ENCODE data around the gene RPS17.

The RPS17 gene

DNA sequence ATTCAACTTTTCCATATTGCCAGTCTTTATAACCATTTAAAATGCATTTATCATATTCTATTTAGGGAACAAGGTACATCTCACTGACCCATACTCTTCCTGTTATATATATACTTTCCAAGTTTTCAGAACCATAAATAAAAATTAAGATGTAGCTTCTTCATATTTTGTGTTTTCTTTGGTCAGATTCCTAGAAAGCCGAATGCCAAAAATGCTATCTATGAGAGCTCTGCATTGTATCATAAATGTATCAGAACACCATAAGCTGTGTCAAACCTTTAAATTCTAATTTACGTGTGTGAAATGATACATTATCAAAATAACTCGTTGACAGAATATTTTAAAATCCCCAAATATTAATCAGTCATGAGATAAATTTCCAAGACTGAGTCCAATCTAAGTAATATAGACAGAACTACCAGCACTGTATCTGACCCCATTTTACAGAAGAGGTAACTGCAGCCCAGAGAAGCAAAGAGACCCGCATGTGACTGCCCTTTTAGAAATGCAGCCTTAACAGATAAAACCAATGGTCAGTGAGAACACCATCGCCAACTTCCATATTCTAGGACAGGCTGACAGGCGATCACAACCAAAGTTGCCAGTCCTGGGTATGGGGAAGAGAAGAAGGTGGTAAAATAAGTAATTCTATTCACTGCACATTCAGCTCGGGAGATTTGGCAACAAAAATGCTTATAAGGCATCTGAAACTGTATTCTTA is 16.2 kb upstream of the RPS17 start:
- no peak overlapping the region for H3K27ac ChIP-seq
- H3K36me3 ChIP-seq (ENCODE audit: control insufficient read depth, insufficient read depth, low read length) = no peaks in the 10 kb centered on the region
- no peak overlapping the region for H3K4me3 ChIP-seq (ENCODE audit: low read depth, low read length)
- no peak overlapping the region for H3K4me2 ChIP-seq (ENCODE audit: low read length)
- no peaks in the 10 kb centered on the region for H3K9me3 ChIP-seq (ENCODE audit: control insufficient read depth, low read length)
- H3K9ac ChIP-seq = no peak overlapping the region
- no peaks in the 10 kb centered on the region for H3K4me1 ChIP-seq
- no peaks in the 10 kb centered on the region for H3K27me3 ChIP-seq (ENCODE audit: control insufficient read depth, insufficient read depth, low read length)
- TF ChIP-seq, protein P1, sequence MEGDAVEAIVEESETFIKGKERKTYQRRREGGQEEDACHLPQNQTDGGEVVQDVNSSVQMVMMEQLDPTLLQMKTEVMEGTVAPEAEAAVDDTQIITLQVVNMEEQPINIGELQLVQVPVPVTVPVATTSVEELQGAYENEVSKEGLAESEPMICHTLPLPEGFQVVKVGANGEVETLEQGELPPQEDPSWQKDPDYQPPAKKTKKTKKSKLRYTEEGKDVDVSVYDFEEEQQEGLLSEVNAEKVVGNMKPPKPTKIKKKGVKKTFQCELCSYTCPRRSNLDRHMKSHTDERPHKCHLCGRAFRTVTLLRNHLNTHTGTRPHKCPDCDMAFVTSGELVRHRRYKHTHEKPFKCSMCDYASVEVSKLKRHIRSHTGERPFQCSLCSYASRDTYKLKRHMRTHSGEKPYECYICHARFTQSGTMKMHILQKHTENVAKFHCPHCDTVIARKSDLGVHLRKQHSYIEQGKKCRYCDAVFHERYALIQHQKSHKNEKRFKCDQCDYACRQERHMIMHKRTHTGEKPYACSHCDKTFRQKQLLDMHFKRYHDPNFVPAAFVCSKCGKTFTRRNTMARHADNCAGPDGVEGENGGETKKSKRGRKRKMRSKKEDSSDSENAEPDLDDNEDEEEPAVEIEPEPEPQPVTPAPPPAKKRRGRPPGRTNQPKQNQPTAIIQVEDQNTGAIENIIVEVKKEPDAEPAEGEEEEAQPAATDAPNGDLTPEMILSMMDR (IDR thresholded peaks at IDR 0.05) = no peak
- H2AFZ ChIP-seq = no peak overlapping the region
- H3K79me2 ChIP-seq = no peaks in the 10 kb centered on the region

DNA sequence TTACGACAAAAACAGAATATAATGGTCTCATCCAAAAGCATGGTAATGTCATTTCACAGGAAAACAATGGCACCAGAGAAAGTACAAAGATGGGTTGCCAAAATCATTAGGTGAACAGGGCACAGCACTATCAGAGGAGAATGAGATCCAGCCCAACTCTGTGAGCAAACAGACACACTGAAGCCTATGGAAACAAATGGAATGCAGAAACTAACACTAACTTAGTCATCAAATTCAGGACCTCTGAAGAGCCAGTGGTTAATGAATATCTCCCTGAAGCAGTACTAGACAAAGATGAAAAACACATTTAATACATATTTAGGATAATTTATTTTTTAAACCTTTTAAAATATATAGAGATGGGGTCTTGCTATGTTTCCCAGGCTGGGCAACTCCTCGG is 14.6 kb upstream of the RPS17 start:
- Histone ChIP-seq H3K27ac (no peak overlapping the region), H2AFZ (no peak overlapping the region), H3K4me1 (no peaks in the 10 kb centered on the region), H3K4me3 (ENCODE audit: low read depth, low read length) (no peak overlapping the region), H3K36me3 (ENCODE audit: control insufficient read depth, insufficient read depth, low read length) (no peaks in the 10 kb centered on the region), H3K9ac (no peak overlapping the region), H3K4me2 (ENCODE audit: low read length) (no peak overlapping the region), H3K79me2 (no peaks in the 10 kb centered on the region), H3K9me3 (ENCODE audit: control insufficient read depth, low read length) (no peaks in the 10 kb centered on the region), H3K27me3 (ENCODE audit: control insufficient read depth, insufficient read depth, low read length) (no peaks in the 10 kb centered on the region)
- TF ChIP-seq, protein P1 (IDR thresholded peaks at IDR 0.05) = no peak

DNA sequence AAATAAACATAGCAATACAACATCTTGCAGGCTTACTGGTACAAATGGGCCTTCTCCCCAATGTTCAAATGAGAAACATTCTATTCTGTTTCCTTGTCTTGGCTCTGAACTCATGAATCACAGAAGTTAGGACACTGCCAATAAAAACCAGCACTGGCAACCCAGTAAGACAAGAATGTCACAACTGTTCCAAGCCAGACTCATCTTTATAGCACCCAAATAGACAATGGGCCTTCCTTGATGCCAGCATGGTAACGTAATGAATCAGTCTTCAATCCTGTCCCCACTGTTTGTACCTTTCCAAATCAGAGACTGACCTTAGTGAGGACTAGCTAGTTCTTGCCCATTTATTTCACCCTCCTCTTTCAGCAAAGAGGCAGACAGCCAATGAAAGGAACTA is 14.1 kb upstream of the RPS17 start:
- no peaks in the 10 kb centered on the region for H3K4me1 ChIP-seq
- H3K4me2 ChIP-seq (ENCODE audit: low read length) = no peak overlapping the region
- TF ChIP-seq, protein P1 (IDR thresholded peaks at IDR 0.05) = no peak
- H3K27ac ChIP-seq = no peak overlapping the region
- no peak overlapping the region for H2AFZ ChIP-seq
- H3K36me3 ChIP-seq (ENCODE audit: control insufficient read depth, insufficient read depth, low read length) = no peaks in the 10 kb centered on the region
- no peaks in the 10 kb centered on the region for H3K79me2 ChIP-seq
- no peaks in the 10 kb centered on the region for H3K27me3 ChIP-seq (ENCODE audit: control insufficient read depth, insufficient read depth, low read length)
- no peak overlapping the region for H3K4me3 ChIP-seq (ENCODE audit: low read depth, low read length)
- H3K9ac ChIP-seq = no peak overlapping the region
- H3K9me3 ChIP-seq (ENCODE audit: control insufficient read depth, low read length) = no peaks in the 10 kb centered on the region

DNA sequence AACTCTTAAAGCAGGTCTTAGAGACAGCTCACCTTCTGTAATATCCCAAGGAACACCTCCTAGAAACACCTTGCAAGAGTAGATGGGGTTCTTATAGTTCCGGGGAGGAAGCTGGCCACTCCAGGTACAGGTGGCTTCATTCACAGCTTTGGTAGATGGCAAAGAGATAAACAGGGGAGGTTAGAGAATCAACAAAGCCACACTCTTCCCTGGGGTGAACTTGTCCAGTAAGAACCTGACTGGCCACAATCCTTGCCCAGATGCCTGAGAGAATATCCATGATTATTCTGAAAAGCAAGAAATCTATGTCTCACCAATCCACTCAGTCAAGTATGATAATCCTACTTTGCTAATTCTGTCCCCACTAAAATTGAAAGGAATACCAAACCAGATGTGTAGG is 13.6 kb upstream of the RPS17 start:
- H3K4me2 ChIP-seq (ENCODE audit: low read length) = no peak overlapping the region
- H3K27ac ChIP-seq = no peak overlapping the region
- H3K4me3 ChIP-seq (ENCODE audit: low read depth, low read length) = no peak overlapping the region
- no peak overlapping the region for H2AFZ ChIP-seq
- H3K27me3 ChIP-seq (ENCODE audit: control insufficient read depth, insufficient read depth, low read length) = no peaks in the 10 kb centered on the region
- H3K9me3 ChIP-seq (ENCODE audit: control insufficient read depth, low read length) = no peaks in the 10 kb centered on the region
- TF ChIP-seq, protein P1 (IDR thresholded peaks at IDR 0.05) = no peak
- no peaks in the 10 kb centered on the region for H3K4me1 ChIP-seq
- no peaks in the 10 kb centered on the region for H3K79me2 ChIP-seq
- H3K36me3 ChIP-seq (ENCODE audit: control insufficient read depth, insufficient read depth, low read length) = no peaks in the 10 kb centered on the region
- H3K9ac ChIP-seq = no peak overlapping the region

DNA sequence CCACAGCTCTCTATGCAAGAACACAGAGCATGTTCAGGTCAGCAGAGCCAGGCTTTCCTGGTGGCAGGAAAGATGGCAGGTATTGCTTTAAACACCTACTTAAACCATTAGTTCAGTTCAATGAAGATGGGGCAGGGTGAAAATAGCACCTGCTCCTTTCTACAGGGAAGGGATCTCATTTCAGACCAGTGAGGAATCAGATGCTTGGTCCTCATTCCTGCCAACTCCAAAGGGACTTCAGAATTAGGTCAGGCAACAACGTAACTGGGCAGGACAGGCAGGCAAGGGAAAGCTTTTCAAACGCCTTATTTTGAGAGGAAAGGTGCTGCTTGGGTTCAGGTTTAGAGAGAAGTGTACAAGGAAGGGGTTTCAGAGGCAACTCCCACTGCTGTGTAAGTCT is 12.6 kb upstream of the RPS17 start:
- TF ChIP-seq, protein P1 (IDR thresholded peaks at IDR 0.05) = no peak
- H3K4me2 ChIP-seq (ENCODE audit: low read length) = no peak overlapping the region
- no peaks in the 10 kb centered on the region for H3K27me3 ChIP-seq (ENCODE audit: control insufficient read depth, insufficient read depth, low read length)
- H2AFZ ChIP-seq = no peak overlapping the region
- H3K9me3 ChIP-seq (ENCODE audit: control insufficient read depth, low read length) = no peaks in the 10 kb centered on the region
- H3K4me1 ChIP-seq = no peaks in the 10 kb centered on the region
- no peak overlapping the region for H3K4me3 ChIP-seq (ENCODE audit: low read depth, low read length)
- no peaks in the 10 kb centered on the region for H3K36me3 ChIP-seq (ENCODE audit: control insufficient read depth, insufficient read depth, low read length)
- H3K9ac ChIP-seq = no peak overlapping the region
- H3K79me2 ChIP-seq = no peaks in the 10 kb centered on the region
- no peak overlapping the region for H3K27ac ChIP-seq
